Measurements from ENCODE around the gene TMCO4. TPM values are rescaled to one million over a fixed set of nuclear protein-coding genes. Genes with fewer than 3 reads are reported as not detected.
A peak's percentile ranks its signal among the peaks of the same experiment; 100 is the strongest.

TMCO4 gene
- total RNA-seq, 1 experiment from 2014 or later, result 7.2 TPM

- no peaks in the 10 kb centered on the region for H3K9me3 Mint-ChIP-seq
- TF ChIP-seq CDX4 (CRISPR knock-in tag; IDR thresholded peaks at IDR 0.05; ENCODE audit: borderline replicate concordance), result no peak
- TF ChIP-seq CTCF (IDR thresholded peaks at IDR 0.05), result 0 out of 2 replicates have a peak, but pooled peaks have one; percentile 16
- no peak for TF ChIP-seq RELA (CRISPR knock-in tag; IDR thresholded peaks at IDR 0.05; ENCODE audit: borderline replicate concordance)
- 0 out of 2 replicates have a peak, but pooled peaks have one; percentile 39 for TF ChIP-seq ZNF423 (CRISPR knock-in tag; IDR thresholded peaks at IDR 0.05)
- CTCF ChIA-PET, result interaction anchor here (0.5 to 2.3 kb wide), 55 partner anchors 8 to 410 kb away, joined by 3 to 23 read pairs (median 4); partner anchors contain the start of genes AKR7A3, CAPZB and SLC66A1
- POLR2A ChIA-PET, result interaction anchor here (0.6 to 1.0 kb wide), 3 partner anchors 11 to 164 kb away, joined by 3 read pairs; no protein-coding TSS in a partner anchor
- no peak overlapping the region for H3K27ac Mint-ChIP-seq
- ATAC-seq (peak; percentile 34), DNase-seq (ENCODE audit: low spot score) (peak; percentile 68)
- H3K4me3 Mint-ChIP-seq, result no peak overlapping the region
- H3K36me3 Mint-ChIP-seq, result no peaks in the 10 kb centered on the region
- peaks cover 13% of the 10 kb centered on the region for H3K4me1 Mint-ChIP-seq
- peaks cover 7% of the 10 kb centered on the region for H3K27me3 Mint-ChIP-seq (ENCODE audit: low read depth)
Measured at GRCh38 chr1:19651141-19651737, 148.5 kb downstream of the TMCO4 start.

DNA sequence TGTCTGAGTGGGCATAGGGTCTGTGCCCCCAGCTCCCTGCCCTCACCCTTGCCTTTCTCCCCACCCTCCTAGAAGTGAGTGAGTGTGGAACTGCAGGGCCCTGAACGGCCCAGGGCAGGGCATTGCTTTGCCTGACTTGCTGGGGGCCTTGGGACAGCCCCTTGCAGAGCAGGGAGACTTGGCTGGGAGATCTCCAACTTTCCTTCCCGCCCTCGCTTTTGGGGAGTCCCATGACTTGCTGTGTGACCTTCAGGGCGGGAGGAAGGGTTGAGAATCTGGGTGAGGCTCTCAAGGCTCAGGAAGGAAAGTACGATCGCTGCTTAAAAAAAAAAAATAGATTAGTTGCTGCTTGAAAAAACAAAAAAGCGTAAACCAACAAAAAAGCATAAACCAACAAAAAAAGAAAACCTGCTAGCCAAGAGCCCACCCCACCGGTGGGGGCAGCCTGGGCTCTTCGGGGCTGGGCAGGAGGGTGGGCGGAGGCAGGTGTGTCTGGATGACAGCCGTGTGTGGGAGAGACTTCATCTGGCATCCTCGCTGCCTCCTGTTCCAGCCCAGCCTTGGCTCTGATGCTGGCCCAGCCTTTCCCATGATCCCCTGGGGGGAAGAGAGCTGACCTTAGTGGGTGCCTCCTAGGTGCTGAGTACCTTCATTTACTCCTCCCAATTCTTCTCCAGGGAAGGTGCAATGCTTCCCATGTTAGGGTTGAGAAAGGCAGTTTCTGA, 149.1 kb downstream of the TMCO4 start:
- Mint-ChIP-seq H3K36me3 (no peaks in the 10 kb centered on the region), H3K4me1 (peaks cover 17% of the 10 kb centered on the region), H3K27me3 (ENCODE audit: low read depth) (peaks cover 14% of the 10 kb centered on the region), H3K9me3 (no peaks in the 10 kb centered on the region), H3K27ac (no peak overlapping the region), H3K4me3 (no peak overlapping the region)
- DNase-seq (ENCODE audit: low spot score) (no peak), ATAC-seq (no peak)
- ChIA-PET CTCF (interaction anchor here (0.6 to 2.5 kb wide), 56 partner anchors 9 to 410 kb away, joined by 3 to 23 read pairs (median 4); partner anchors contain the start of genes AKR7A3, CAPZB and SLC66A1), POLR2A (interaction anchor here (0.7 to 1.0 kb wide), 2 partner anchors 10 to 11 kb away, joined by 3 read pairs; no protein-coding TSS in a partner anchor)
- TF ChIP-seq ZNF425 (CRISPR knock-in tag; conservative IDR thresholded peaks at IDR 0.05) (no peak), ZNF263 (CRISPR knock-in tag; IDR thresholded peaks at IDR 0.05; ENCODE audit: low read depth) (no peak), ZNF317 (CRISPR knock-in tag; IDR thresholded peaks at IDR 0.05; ENCODE audit: borderline replicate concordance, low read depth) (no peak), NFATC4 (CRISPR knock-in tag; IDR thresholded peaks at IDR 0.05) (no peak), CTCF (IDR thresholded peaks at IDR 0.05) (no peak), ZNF219 (CRISPR knock-in tag; IDR thresholded peaks at IDR 0.05; ENCODE audit: borderline replicate concordance) (no peak), SP1 (CRISPR knock-in tag; conservative IDR thresholded peaks at IDR 0.05) (no peak), MYBL2 (CRISPR knock-in tag; IDR thresholded peaks at IDR 0.05) (no peak), CREB1 (CRISPR knock-in tag; IDR thresholded peaks at IDR 0.05) (no peak)
- TF ChIP-seq, protein P1, sequence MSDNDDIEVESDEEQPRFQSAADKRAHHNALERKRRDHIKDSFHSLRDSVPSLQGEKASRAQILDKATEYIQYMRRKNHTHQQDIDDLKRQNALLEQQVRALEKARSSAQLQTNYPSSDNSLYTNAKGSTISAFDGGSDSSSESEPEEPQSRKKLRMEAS (CRISPR knock-in tag; IDR thresholded peaks at IDR 0.05), result no peak
